Suppressor macrophage treated with lipopolysaccharide for 4 hours (primary cell): Measurements from ENCODE around the gene DNAJC1.
"Not testable (repeated sequence)": the region's sequence is repeated elsewhere in the genome, so short reads cannot be mapped to it uniquely, and the experiment has no call there.

ENCODE experiments used
- DNase-seq: peaks from one replicate; pipeline ENCODE4 v3.0.0-alpha.2; 2020

Gene DNAJC1, protein sequence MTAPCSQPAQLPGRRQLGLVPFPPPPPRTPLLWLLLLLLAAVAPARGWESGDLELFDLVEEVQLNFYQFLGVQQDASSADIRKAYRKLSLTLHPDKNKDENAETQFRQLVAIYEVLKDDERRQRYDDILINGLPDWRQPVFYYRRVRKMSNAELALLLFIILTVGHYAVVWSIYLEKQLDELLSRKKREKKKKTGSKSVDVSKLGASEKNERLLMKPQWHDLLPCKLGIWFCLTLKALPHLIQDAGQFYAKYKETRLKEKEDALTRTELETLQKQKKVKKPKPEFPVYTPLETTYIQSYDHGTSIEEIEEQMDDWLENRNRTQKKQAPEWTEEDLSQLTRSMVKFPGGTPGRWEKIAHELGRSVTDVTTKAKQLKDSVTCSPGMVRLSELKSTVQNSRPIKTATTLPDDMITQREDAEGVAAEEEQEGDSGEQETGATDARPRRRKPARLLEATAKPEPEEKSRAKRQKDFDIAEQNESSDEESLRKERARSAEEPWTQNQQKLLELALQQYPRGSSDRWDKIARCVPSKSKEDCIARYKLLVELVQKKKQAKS

DNA sequence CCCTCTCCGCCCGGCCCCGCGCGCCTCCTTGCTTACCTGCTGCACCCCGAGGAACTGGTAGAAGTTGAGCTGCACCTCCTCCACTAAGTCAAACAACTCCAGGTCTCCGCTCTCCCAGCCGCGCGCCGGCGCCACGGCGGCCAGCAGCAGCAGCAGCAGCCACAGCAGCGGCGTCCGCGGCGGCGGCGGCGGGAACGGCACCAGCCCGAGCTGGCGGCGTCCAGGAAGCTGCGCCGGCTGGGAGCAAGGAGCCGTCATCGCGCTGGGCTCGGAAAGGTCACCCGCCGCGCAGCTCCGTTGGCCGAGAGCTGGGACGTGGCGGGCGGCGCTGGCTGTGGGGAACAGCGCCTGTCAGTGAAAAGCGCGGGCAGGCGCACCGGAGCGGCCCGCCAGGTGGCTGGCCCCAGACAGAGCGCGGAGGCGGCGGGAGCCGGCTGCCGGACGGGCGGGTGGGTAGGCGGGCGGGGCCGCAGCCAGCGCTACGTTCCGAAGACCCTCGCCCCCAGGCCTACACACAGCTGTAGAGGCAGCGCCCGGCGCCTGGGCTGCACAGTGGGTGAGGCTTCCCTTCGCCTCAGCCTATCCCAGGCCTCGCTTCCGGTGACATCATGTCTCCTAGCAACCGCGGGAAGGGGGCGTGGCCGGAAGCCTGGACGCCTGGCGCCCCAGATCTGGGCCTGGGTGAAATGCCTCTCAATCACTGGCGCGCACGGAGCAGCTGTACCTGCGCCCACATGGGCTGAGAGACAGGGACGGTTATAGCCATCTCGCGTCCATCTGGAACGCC lies at the start of gene DNAJC1:
Gene DNAJC1 (minus strand): TSS at position 554 of the 787 bp plus-strand sequence. CDS start 296 bp downstream, at position 258.
- DNase-seq: peak; percentile 96

DNA sequence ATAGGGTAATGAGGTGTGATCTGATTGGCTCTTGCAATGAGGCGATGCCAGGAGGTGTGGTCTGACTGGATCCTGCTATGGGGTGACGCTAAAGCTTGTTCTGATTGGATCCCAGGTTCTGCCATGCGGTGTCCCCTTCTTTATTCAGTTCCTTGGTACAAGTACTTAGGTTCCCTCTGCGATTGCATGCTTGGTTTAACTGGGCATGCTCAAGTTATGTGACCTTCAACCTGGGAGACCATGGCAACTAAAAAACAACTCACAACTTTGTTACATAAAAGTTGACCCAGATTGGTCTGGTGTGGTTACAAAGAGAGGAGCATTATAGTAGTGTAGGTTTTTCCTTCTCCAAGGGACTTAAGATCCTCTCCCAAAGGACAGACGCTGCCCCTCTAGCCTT lies 49.5 kb upstream of the DNAJC1 start:
- no peak for DNase-seq

DNA sequence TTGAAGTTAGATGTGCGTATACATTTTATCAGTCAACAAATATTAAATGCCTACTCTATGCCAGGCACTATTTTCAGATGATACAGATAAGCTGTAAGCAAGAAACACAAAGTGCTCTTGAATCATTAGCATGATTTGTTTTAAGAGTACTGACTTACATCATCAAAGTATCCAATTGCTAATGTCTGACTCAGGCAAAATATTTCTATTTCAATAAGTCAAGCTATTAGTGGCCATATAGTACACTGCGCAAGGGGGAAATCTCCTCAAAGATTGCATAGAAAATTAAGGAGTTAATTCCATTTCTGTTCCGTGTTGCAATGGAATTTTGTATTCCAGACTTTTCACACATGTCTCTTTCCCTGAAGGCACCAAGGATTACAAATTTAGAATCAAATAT lies 46.1 kb upstream of the DNAJC1 start:
- no peak for DNase-seq

DNA sequence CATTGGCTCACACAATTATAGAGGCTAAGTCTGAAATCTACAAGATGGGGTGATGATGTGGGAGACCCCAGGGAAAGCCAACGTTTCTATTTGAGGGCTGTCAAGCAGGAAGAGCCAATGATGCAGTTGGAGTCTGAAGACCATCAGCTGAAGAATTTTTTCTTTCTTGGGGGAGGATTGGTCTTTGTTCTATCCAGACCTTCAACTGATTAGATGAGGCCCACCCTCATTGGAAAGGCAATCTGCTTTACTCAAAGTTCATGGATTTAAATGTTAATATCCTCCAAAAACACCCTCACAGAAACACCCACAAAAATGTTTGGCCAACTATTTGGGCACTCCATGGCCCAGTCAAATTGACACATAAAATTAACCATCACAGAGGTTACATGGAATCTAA lies 44.3 kb upstream of the DNAJC1 start:
- DNase-seq: no peak

- no peak for DNase-seq
Measured at GRCh38 chr10:22043327-22043633, 39.8 kb upstream of the DNAJC1 start.

GRCh38 chr10:22042557-22043326 lies 39.2 kb upstream of the DNAJC1 start:
- no peak for DNase-seq

DNA sequence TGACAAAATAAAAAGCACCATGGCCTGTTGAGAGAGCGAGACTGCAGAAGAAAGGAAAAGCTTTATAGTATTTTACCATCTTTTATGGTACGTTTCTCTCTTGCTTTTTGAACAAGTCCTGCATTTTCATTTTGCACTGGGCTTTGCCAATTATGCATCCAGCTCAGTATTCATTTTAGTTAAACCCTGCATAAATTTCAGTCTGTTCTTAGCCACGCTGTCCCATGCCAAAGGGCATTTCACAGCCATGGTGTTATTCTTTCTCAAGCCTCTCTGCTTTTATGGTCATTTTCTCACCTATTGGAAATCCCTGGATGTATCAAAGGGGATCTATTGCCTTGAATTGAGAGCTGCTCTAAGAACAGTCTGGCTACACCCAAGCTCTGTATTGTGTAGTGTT lies 30.8 kb upstream of the DNAJC1 start:
- no peak for DNase-seq

GRCh38 chr10:22032268-22032667 lies 28.7 kb upstream of the DNAJC1 start:
- not testable (repeated sequence) for DNase-seq

- no peak for DNase-seq
Measured at GRCh38 chr10:22030421-22030820, 26.9 kb upstream of the DNAJC1 start.

- no peak for DNase-seq
Measured at GRCh38 chr10:22029445-22030236, 26.1 kb upstream of the DNAJC1 start.

GRCh38 chr10:22027364-22028238 lies 24.1 kb upstream of the DNAJC1 start:
- DNase-seq: no peak

DNA sequence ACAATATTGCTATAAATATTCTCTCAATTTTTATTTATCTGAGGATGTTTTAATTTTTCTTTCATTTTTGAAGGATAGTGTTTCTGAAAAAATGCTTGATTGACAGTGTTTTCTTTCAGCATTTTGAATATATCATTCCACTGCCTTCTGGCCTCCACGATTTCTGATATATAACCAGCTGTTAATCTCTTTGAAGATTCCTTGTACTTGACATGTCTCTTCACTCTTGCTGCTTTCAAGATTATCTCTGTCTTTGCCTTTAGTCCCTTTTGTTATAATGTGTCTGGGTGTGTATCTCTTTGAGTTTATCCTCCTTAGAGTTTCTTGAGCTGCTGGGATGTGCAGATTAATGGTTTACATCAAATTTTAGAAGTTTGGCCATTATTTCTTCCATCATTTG lies 22.8 kb upstream of the DNAJC1 start:
- no peak for DNase-seq

DNA sequence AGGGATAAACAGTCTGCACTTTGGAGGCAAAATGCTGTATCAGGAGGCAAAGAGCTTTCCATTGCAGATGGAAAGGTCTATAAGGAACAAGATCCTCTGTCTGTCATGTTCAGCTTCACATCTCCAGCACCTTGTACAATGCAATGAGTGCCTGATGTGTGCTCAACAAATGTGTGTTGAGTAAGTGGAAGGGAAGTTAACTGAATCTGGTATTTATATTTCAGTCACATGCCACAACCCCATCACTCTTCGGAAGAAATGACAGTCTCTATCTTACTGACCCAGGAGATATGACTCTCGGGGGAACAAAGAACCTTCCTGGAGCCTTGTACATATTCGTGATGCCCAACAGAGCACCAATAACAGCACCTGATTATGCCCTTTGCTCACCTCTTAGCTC lies 20.0 kb upstream of the DNAJC1 start:
- DNase-seq: no peak

DNA sequence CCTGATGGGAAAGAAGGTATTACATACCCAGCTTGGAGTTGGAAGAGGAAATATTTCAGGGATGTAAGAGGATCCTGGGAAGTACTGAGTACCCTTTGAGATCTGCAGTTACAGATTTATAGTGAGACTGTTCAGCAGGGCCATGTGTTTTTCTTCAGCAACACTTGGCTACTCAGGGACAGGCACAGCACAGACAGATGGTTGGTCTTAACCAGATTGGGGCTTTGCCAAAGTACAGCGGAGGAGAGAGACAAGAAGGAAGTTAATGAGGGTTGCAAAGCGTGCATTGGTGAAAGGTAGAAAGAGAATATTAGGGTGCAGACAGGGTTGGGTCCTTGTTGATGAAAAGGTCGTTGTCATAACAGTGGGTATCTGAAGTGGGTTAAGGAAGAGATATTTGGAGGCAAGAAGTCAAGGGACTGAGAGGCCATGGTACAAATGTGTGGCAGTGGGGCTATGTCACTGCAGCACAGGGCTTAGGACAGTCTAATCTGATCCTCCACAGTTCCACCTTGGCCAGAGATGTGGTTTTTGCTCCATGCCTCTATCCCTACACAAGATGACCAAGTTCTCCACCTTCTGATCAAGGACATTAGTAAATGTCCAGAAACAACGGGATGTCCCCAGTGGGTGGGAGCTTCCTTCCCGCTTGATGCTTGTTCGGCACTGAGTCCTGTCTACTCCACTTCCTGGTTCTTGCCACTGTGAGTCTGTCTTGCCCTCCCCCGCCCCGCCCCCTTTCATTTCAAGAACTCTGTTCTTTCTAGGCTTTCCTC lies 18.9 kb upstream of the DNAJC1 start:
- peak; percentile 48 for DNase-seq

DNA sequence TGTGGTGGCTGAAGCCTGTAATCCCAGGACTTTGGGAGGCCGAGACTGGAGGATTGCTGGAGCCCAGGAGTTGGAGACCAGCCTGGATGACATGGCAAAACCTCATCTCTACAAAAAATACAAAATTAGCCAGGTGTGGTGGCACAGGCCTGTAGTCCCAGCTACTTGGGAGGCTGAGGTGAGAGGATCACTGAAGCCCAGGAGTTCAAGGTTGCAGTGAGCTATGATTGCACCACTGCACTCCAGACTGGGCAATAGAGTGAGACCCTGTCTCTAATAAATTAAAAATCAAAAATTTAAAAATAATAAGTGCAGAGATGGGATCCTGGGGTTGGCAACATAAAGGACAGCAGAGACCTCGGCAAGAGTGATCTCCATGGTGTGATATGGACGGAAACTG lies 17.6 kb upstream of the DNAJC1 start:
- DNase-seq: not testable (repeated sequence)

GRCh38 chr10:22017283-22018020 lies 13.9 kb upstream of the DNAJC1 start:
- no peak for DNase-seq

DNA sequence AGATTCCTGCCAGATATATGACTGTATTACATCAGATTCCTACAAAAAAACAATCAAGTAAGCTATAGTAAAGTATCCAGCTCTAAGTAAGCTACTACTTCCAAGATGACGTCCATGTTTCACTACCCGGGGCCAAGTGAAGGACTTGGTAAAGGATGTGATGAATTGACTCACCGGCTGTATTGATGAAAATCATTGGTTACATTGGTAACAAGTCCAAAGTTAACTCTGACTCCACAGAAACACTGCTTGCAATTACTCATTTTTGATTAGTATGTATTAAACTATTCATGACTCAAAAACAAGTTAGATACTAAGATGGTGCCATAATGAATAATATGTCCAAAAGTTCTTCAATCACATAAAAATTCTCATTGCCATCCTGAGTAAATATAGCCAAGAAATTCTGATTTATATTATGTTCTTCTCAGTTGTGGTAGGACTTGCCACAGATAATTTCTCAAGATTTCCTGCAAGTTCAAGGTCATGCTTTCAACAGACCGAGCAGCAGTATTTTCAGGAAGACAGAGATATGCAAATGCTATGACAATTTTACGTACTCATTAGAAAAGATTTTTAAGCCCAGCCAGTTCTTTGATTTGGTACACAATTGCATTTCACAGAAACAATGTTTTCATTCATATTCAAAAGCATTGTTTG lies 12.6 kb upstream of the DNAJC1 start:
- no peak for DNase-seq

DNA sequence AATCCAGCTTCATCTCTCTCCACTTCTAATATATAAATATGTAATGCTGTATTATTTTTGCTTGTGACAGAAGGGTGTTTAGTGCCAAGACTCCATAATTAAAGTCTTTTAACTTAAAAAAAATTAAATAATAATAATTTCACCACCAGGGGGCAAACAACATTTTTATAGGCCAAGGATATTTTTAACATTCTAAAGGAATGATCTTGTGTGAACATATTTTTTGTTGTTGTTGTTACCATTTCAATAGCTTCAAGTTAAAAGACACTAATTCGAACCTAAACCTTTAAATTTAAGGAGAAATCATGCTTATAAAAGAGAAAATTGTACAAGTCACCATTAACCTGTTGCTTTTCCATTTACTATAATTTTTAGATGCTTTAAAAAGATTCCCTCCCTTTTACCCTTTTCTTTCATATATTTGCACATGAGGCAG lies 7.5 kb upstream of the DNAJC1 start:
- peak; percentile 58 for DNase-seq

GRCh38 chr10:22010539-22010938 lies 7.0 kb upstream of the DNAJC1 start:
- no peak for DNase-seq
